ENCODE data around the gene GABRR3.

Gene GABRR3

GRCh38 chr3:97994328-97994945 lies 40.7 kb downstream of the GABRR3 start:
- H3K4me3 ChIP-seq (ENCODE audit: control insufficient read depth, low read depth, low read length): no peak overlapping the region
- TF ChIP-seq CTCF (IDR thresholded peaks at IDR 0.05; ENCODE audit: control insufficient read depth, insufficient read depth, low read depth, low read length, missing control alignments): no peak
- DNase-seq (ENCODE audit: low read depth): no peak

- no peak for DNase-seq (ENCODE audit: low read depth)
- TF ChIP-seq CTCF (IDR thresholded peaks at IDR 0.05; ENCODE audit: control insufficient read depth, insufficient read depth, low read depth, low read length, missing control alignments): no peak
- H3K4me3 ChIP-seq (ENCODE audit: control insufficient read depth, low read depth, low read length): no peak overlapping the region
Observed at GRCh38 chr3:97993526-97993925, 41.6 kb downstream of the GABRR3 start.

GRCh38 chr3:97992547-97993173 lies 42.5 kb downstream of the GABRR3 start:
- no peak for DNase-seq (ENCODE audit: low read depth)
- no peak overlapping the region for H3K4me3 ChIP-seq (ENCODE audit: control insufficient read depth, low read depth, low read length)
- TF ChIP-seq CTCF (IDR thresholded peaks at IDR 0.05; ENCODE audit: control insufficient read depth, insufficient read depth, low read depth, low read length, missing control alignments): no peak

- no peak for TF ChIP-seq CTCF (IDR thresholded peaks at IDR 0.05; ENCODE audit: control insufficient read depth, insufficient read depth, low read depth, low read length, missing control alignments)
- no peak for DNase-seq (ENCODE audit: low read depth)
- H3K4me3 ChIP-seq (ENCODE audit: control insufficient read depth, low read depth, low read length): no peak overlapping the region
Observed at GRCh38 chr3:97991293-97991682, 43.8 kb downstream of the GABRR3 start.

- no peak overlapping the region for H3K4me3 ChIP-seq (ENCODE audit: control insufficient read depth, low read depth, low read length)
- TF ChIP-seq CTCF (IDR thresholded peaks at IDR 0.05; ENCODE audit: control insufficient read depth, insufficient read depth, low read depth, low read length, missing control alignments): no peak
- DNase-seq (ENCODE audit: low read depth): no peak
Observed at GRCh38 chr3:97990624-97991292, 44.4 kb downstream of the GABRR3 start.

DNA sequence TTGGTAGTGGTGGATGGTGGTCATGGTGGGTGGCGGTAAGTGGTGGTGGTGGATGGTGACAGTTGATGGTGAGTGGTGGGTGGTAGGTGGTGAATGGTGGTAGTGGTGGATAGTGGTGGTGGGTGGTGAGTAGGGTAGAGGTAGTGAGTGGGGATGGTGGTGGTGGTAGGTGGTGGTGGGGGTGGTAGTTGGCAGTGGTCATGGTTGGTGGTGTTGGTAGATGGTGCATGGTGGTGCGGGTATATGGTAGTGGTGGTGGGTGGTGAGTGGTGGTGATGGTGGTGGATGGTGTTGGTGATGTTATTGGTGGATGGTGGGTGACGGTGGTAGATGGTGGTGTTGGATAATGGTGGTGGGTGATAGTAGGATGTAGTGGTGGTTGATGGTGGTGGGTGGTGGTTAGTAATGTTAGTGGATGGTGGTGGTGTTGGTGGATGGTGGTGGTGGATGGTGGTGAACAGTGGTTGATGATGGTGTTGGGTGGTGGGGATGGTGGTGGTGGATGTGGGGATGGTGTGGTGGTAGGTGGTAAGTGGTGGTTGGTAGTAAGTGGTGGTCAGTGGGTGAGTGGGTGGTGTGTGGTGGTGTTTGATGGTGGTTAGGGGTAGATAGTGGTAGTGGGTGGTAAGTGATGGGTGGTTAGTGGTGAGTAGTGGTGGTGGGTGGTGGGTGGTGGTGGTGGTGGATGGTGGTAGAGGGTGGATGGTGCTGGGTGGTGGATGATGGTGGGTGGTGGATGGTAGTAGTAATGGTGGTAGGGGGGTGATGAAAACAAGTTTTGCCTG lies 46.1 kb downstream of the GABRR3 start:
- no peak for DNase-seq (ENCODE audit: low read depth)
- no peak for TF ChIP-seq CTCF (IDR thresholded peaks at IDR 0.05; ENCODE audit: control insufficient read depth, insufficient read depth, low read depth, low read length, missing control alignments)
- no peak overlapping the region for H3K4me3 ChIP-seq (ENCODE audit: control insufficient read depth, low read depth, low read length)

Measured in AG09309 (cell line).